Neural cell (in vitro differentiated cells): ENCODE measurements around the gene F13A1. TPM values are rescaled to one million over a fixed set of nuclear protein-coding genes. Genes with fewer than 3 reads are reported as not detected.

Source experiments
- H2AFZ ChIP-seq: fragments of 200-600, 300-800 bp; sonication (generic), shearing (Covaris generic); 2 replicates; pipeline ENCODE4 v1.6.0; 2014; ENCODE audit warnings: low read depth, mild to moderate bottlenecking, antibody characterized with exemption, low read length, moderate library complexity
- H3F3A ChIP-seq: fragments of 200-600 bp; shearing (Covaris generic); 2 replicates; pipeline ENCODE4 v1.6.1; 2016; ENCODE audit warnings: mild to moderate bottlenecking, moderate library complexity, mixed read lengths, antibody characterized with exemption, low read length; ENCODE audit not compliant: insufficient read depth, poor library complexity, severe bottlenecking
- H3K27ac ChIP-seq: fragments of 200-600, 300-800 bp; sonication (generic), shearing (Covaris generic); 2 replicates; pipeline ENCODE4 v1.5.1; 2014; ENCODE audit warnings: mild to moderate bottlenecking, low read length, moderate library complexity
- H3K27me3 ChIP-seq: fragments of 300-800, 200-600 bp; sonication (generic), shearing (Covaris generic); 2 replicates; pipeline ENCODE4 v1.6.0; 2014; ENCODE audit warnings: mild to moderate bottlenecking, low read depth, low read length, moderate library complexity; ENCODE audit not compliant: insufficient read depth
- H3K36me3 ChIP-seq: fragments of 300-800, 200-600 bp; sonication (generic), shearing (Covaris generic); 2 replicates; pipeline ENCODE4 v1.5.1; 2014; ENCODE audit warnings: mild to moderate bottlenecking, antibody characterized with exemption, low read length, moderate library complexity; ENCODE audit not compliant: insufficient read depth
- H3K4me2 ChIP-seq: fragments of 300-800, 200-600 bp; sonication (generic), shearing (Covaris generic); 2 replicates; pipeline ENCODE4 v1.6.0; 2014; ENCODE audit warnings: mild to moderate bottlenecking, low read length
- H3K4me3 ChIP-seq: fragments of 300-800, 200-600 bp; sonication (generic), shearing (Covaris generic); 2 replicates; pipeline ENCODE4 v1.5.1; 2014; ENCODE audit warnings: mild to moderate bottlenecking, low read length, moderate library complexity
- H3K79me2 ChIP-seq: fragments of 200-600 bp; shearing (Covaris generic); replicated peaks from 2 replicates; pipeline ENCODE4 v1.6.0; 2014; ENCODE audit warnings: mild to moderate bottlenecking, low read length, moderate library complexity; ENCODE audit not compliant: insufficient read depth
- H3K9ac ChIP-seq: fragments of 300-800, 200-600 bp; sonication (generic), shearing (Covaris generic); 2 replicates; pipeline ENCODE4 v1.6.1; 2016; ENCODE audit warnings: mild to moderate bottlenecking, low read length, mixed read lengths
- H3K9me2 ChIP-seq: fragments of 200-600 bp; shearing (Covaris generic); 2 replicates; pipeline ENCODE4 v1.6.1; 2016; ENCODE audit warnings: mild to moderate bottlenecking, low read length, mixed read lengths; ENCODE audit not compliant: insufficient read depth
- H3K9me3 ChIP-seq: fragments of 200-600, 300-800 bp; sonication (generic), shearing (Covaris generic); 2 replicates; pipeline ENCODE4 v1.6.1; 2016; ENCODE audit warnings: mild to moderate bottlenecking, mixed run types, low read length, moderate library complexity, mixed read lengths
- H4K20me1 ChIP-seq: fragments of 200-600 bp; shearing (Covaris generic); 2 replicates; pipeline ENCODE4 v1.6.1; 2016; ENCODE audit warnings: mild to moderate bottlenecking, mixed run types; ENCODE audit not compliant: insufficient read depth
- EP300 ChIP-seq: fragments of 450-650 bp; conservative IDR thresholded peaks from 2 replicates; pipeline ENCODE4 v1.6.1; 2014; ENCODE audit warnings: antibody characterized with exemption, mild to moderate bottlenecking, moderate library complexity; ENCODE audit not compliant: poor library complexity, severe bottlenecking
- EZH2 ChIP-seq: fragments of 200-600, 300-800 bp; shearing (Covaris generic), sonication (generic); IDR thresholded peaks from 2 replicates; pipeline ENCODE4 v1.6.1; 2014; ENCODE audit warnings: antibody characterized with exemption, low read length, borderline replicate concordance, mild to moderate bottlenecking; ENCODE audit not compliant: insufficient read depth, poor library complexity, severe bottlenecking
- MXI1 ChIP-seq: fragments of 450-650 bp; conservative IDR thresholded peaks from 2 replicates; pipeline ENCODE4 v1.6.1; 2014; ENCODE audit warnings: antibody characterized with exemption, mild to moderate bottlenecking; ENCODE audit not compliant: poor library complexity, severe bottlenecking
- POLR2AphosphoS5 ChIP-seq: IDR thresholded peaks from 2 replicates; pipeline ENCODE4 v1.6.1; 2012
- RAD21 ChIP-seq: fragments of 450-650 bp; conservative IDR thresholded peaks from 2 replicates; pipeline ENCODE4 v1.6.1; 2014; ENCODE audit warnings: antibody characterized with exemption, mild to moderate bottlenecking, moderate library complexity
- SMC3 ChIP-seq: fragments of 450-650 bp; conservative IDR thresholded peaks from 2 replicates; pipeline ENCODE4 v1.6.1; 2014; ENCODE audit warnings: antibody characterized with exemption, mild to moderate bottlenecking, moderate library complexity; ENCODE audit not compliant: poor library complexity
- TAF1 ChIP-seq: IDR thresholded peaks from 2 replicates; pipeline ENCODE4 v1.6.1; 2012; ENCODE audit warnings: low read depth
- polyA plus RNA-seq: library from polyadenylated mRNA; depleted of rRNA; stranded (reverse); fragments of >200 nt; gene quantifications from 2 replicates; pipeline ENCODE4 v1.2.3, GENCODE V29; 2014
- small RNA-seq, 3 experiments: library from RNA; depleted of rRNA; stranded (forward); fragments of <200 nt; gene quantifications; one replicate each; pipeline ENCODE3, GENCODE V24; 2012
- TF ChIP-seq, protein P1 (sequence below): IDR thresholded peaks from 2 replicates; pipeline ENCODE4 v1.6.1; 2012; ENCODE audit warnings: borderline replicate concordance
- TF ChIP-seq, protein P2 (sequence below): fragments of 450-650 bp; IDR thresholded peaks from 2 replicates; pipeline ENCODE4 v1.5.1; 2014; ENCODE audit warnings: antibody characterized with exemption, mild to moderate bottlenecking, moderate library complexity; ENCODE audit not compliant: poor library complexity, severe bottlenecking

Gene F13A1
- polyA plus RNA-seq, 1 donor from 2014 or later = not detected

DNA sequence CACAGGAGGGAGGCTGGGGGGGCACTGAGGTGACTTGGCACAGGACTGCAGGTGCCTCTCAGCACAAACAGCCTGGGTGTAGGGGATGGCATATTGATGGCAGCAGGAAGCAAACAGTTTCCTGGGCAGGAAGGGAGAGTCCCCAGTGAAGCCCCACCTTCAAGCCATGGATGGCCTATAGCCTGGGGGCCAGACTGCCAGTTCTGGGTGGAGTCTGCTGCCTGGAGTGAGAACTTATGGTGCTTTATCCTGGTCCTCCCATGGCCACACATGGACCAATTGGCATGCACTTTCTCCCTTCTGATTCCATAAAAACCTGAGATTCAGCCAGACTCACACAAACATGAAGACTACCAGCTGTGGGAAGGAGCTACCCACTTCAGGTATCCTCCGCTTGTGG lies 198.5 kb downstream of the F13A1 start:
- Histone ChIP-seq H2AFZ (no peak overlapping the region), H3K4me2 (no peak overlapping the region), H3K79me2 (no peaks in the 10 kb centered on the region), H3K9ac (no peak overlapping the region), H3K27me3 (no peaks in the 10 kb centered on the region), H3K27ac (no peak overlapping the region), H4K20me1 (no peaks in the 10 kb centered on the region), H3K9me2 (no peaks in the 10 kb centered on the region), H3K9me3 (no peaks in the 10 kb centered on the region), H3F3A (no peaks in the 10 kb centered on the region), H3K4me3 (no peak overlapping the region), H3K36me3 (no peaks in the 10 kb centered on the region)
- TF ChIP-seq POLR2AphosphoS5 = no peak
- TF ChIP-seq RAD21 = no peak
- no peak for TF ChIP-seq TAF1
- TF ChIP-seq, protein P1, sequence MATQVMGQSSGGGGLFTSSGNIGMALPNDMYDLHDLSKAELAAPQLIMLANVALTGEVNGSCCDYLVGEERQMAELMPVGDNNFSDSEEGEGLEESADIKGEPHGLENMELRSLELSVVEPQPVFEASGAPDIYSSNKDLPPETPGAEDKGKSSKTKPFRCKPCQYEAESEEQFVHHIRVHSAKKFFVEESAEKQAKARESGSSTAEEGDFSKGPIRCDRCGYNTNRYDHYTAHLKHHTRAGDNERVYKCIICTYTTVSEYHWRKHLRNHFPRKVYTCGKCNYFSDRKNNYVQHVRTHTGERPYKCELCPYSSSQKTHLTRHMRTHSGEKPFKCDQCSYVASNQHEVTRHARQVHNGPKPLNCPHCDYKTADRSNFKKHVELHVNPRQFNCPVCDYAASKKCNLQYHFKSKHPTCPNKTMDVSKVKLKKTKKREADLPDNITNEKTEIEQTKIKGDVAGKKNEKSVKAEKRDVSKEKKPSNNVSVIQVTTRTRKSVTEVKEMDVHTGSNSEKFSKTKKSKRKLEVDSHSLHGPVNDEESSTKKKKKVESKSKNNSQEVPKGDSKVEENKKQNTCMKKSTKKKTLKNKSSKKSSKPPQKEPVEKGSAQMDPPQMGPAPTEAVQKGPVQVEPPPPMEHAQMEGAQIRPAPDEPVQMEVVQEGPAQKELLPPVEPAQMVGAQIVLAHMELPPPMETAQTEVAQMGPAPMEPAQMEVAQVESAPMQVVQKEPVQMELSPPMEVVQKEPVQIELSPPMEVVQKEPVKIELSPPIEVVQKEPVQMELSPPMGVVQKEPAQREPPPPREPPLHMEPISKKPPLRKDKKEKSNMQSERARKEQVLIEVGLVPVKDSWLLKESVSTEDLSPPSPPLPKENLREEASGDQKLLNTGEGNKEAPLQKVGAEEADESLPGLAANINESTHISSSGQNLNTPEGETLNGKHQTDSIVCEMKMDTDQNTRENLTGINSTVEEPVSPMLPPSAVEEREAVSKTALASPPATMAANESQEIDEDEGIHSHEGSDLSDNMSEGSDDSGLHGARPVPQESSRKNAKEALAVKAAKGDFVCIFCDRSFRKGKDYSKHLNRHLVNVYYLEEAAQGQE = no peak
- no peak for TF ChIP-seq SMC3
- TF ChIP-seq EZH2 = no peak
- TF ChIP-seq, protein P2, sequence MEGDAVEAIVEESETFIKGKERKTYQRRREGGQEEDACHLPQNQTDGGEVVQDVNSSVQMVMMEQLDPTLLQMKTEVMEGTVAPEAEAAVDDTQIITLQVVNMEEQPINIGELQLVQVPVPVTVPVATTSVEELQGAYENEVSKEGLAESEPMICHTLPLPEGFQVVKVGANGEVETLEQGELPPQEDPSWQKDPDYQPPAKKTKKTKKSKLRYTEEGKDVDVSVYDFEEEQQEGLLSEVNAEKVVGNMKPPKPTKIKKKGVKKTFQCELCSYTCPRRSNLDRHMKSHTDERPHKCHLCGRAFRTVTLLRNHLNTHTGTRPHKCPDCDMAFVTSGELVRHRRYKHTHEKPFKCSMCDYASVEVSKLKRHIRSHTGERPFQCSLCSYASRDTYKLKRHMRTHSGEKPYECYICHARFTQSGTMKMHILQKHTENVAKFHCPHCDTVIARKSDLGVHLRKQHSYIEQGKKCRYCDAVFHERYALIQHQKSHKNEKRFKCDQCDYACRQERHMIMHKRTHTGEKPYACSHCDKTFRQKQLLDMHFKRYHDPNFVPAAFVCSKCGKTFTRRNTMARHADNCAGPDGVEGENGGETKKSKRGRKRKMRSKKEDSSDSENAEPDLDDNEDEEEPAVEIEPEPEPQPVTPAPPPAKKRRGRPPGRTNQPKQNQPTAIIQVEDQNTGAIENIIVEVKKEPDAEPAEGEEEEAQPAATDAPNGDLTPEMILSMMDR = no peak
- TF ChIP-seq EP300 = no peak
- no peak for TF ChIP-seq MXI1

DNA sequence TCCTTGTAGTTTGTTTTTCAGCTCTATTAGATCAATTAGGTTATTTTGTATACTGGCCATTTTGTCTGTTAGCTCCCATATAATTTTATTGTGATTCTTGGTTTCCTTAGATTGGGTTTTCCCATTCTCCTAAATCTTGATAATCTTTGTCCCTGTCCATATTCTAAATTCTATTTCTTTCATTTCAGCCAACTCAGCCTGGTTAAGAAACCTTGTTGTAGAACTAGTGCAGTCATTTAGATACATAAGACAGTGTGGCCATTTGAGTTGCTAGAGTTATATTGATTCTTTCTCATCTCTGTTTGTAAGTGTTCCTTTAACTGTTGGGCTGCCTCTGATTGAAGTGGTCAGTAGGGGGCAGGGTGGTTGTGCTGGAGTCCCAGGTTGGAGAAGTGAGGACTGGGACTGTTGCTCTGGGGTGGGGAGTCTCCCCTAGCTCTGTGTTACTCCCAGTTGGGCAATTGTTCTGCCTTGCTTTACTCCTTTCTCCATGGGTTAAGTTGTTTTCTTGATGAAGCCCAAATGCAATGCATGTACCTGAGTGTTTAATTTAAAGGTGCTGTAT lies 214.9 kb downstream of the F13A1 start:
- H3K27ac ChIP-seq = no peak overlapping the region

More for the DNA sequence above, 214.9 kb downstream of the F13A1 start:
- no peaks in the 10 kb centered on the region for H3K9me3 ChIP-seq
- no peaks in the 10 kb centered on the region for H3K27me3 ChIP-seq
- no peak overlapping the region for H3K4me2 ChIP-seq
- no peak overlapping the region for H2AFZ ChIP-seq
- H3K36me3 ChIP-seq = no peaks in the 10 kb centered on the region
- H3K79me2 ChIP-seq = no peaks in the 10 kb centered on the region
- H3K9ac ChIP-seq = no peak overlapping the region
- no peaks in the 10 kb centered on the region for H3K9me2 ChIP-seq
- H4K20me1 ChIP-seq = no peaks in the 10 kb centered on the region
- TF ChIP-seq POLR2AphosphoS5 = no peak
- no peak for TF ChIP-seq EP300
- H3K4me3 ChIP-seq = no peak overlapping the region
- no peaks in the 10 kb centered on the region for H3F3A ChIP-seq

Small RNA genes lying within 50 kb of the gene (small RNA-seq; reads per million reads assigned to genes)
- 5.3 to 10.4 (median 7.8) reads per million in 3 experiments for gene MIR7853
